HCT116 (cell line): ENCODE measurements around the gene SNX2. TPM values are rescaled to one million over a fixed set of nuclear protein-coding genes. Genes with fewer than 3 reads are reported as not detected.

Source experiments
- ATAC-seq: fragments of 200-7000 bp; cut with Tn5 transposase; 2 replicates; pipeline ENCODE4 v1.9.1; 2020; ENCODE audit warnings: mild to moderate bottlenecking, moderate library complexity
- BruUV-seq: library from RNA; stranded (reverse); fragments of 400-500 nt; replicated peaks from 2 replicates; lab custom pipeline; 2021; lab: Mats Ljungman, UMichigan
- CTCF ChIA-PET: fragments of 300-600 bp; sonication (Branson Sonifier 250); formaldehyde crosslinking; loops from one replicate; lab custom pipeline; 2021; ENCODE audit warnings: antibody characterized with exemption; lab: Charles Lee
- POLR2A ChIA-PET: fragments of 300-600, 350-600 bp; sonication (Branson Sonifier 250); formaldehyde crosslinking; loops from one replicate; lab custom pipeline; 2021; ENCODE audit warnings: antibody characterized with exemption; lab: Charles Lee
- RAD21 ChIA-PET, 2 experiments: fragments of 300-600 bp; sonication (Branson Sonifier 250); formaldehyde crosslinking; loops; one replicate each; lab custom pipeline; 2023; ENCODE audit warnings: low total read pairs in 2 of 2; ENCODE audit not compliant: uncharacterized antibody in 2 of 2, unreplicated experiment in 2 of 2, low non-redundant PET in 1 of 2; lab: Charles Lee
- DNase-seq: peaks from one replicate; pipeline ENCODE4 v3.0.0-alpha.2; 2010; ENCODE audit warnings: low read depth, low spot score
- H2AFZ ChIP-seq: fragments of 200-600 bp; shearing (Covaris generic), sonication (generic); 2 replicates; pipeline ENCODE4 v1.6.1; 2017; ENCODE audit warnings: low read depth, mixed run types, mixed read lengths, antibody characterized with exemption, low read length; ENCODE audit not compliant: poor library complexity, severe bottlenecking
- H3K27ac ChIP-seq: 2 replicates; pipeline ENCODE4 v1.5.1; 2012; ENCODE audit warnings: low read depth, low read length
- H3K27me3 ChIP-seq: fragments of 200-600 bp; sonication (generic); 2 replicates; pipeline ENCODE4 v1.6.1; 2016; ENCODE audit warnings: mixed run types, low read length, mixed read lengths; ENCODE audit not compliant: insufficient read depth
- H3K36me3 ChIP-seq, 2 experiments: fragments of 200-500 bp in 1 of 2; fragments of 200-600 bp in 1 of 2; sonication (Bioruptor generic) in 1 of 2; sonication (generic) in 1 of 2; 2 replicates each; pipeline versions ENCODE4 v1.5.1 to v1.6.1; 2014 to 2016; ENCODE audit warnings: low read length in 2 of 2, inconsistent platforms in 1 of 2, mixed read lengths in 1 of 2, mixed run types in 1 of 2; ENCODE audit not compliant: insufficient read depth in 2 of 2, control insufficient read depth in 1 of 2
- H3K4me1 ChIP-seq, 2 experiments: fragments of 200-600 bp in 1 of 2; sonication (generic) in 1 of 2; 2 replicates each; pipeline versions ENCODE4 v1.5.1 to v1.6.1; 2012 to 2017; ENCODE audit warnings: low read length in 2 of 2, inconsistent platforms in 1 of 2, mild to moderate bottlenecking in 1 of 2, mixed read lengths in 1 of 2, mixed run types in 1 of 2, moderate library complexity in 1 of 2; ENCODE audit not compliant: insufficient read depth in 2 of 2, control insufficient read depth in 1 of 2
- H3K4me2 ChIP-seq: fragments of 200-600 bp; sonication (generic); 2 replicates; pipeline ENCODE4 v1.6.1; 2017; ENCODE audit warnings: mixed run types, low read length, mixed read lengths
- H3K4me3 ChIP-seq, 2 experiments: fragments of 200-600 bp in 1 of 2; sonication (generic) in 1 of 2; replicated peaks in 1 of 2; 2 replicates each; pipeline ENCODE4 v1.5.1; 2011 to 2016; ENCODE audit warnings: low read length in 2 of 2, control low read depth in 1 of 2, low read depth in 1 of 2, mild to moderate bottlenecking in 1 of 2, mixed read lengths in 1 of 2, mixed run types in 1 of 2
- H3K79me2 ChIP-seq: fragments of 200-600 bp; sonication (generic); 2 replicates; pipeline ENCODE4 v1.6.1; 2017; ENCODE audit warnings: mild to moderate bottlenecking, mixed run types, low read length, moderate library complexity, mixed read lengths; ENCODE audit not compliant: insufficient read depth
- H3K9ac ChIP-seq: fragments of 200-600 bp; sonication (generic); 2 replicates; pipeline ENCODE4 v1.6.1; 2016; ENCODE audit warnings: low read length, mixed read lengths
- H3K9me2 ChIP-seq: fragments of 200-600 bp; sonication (generic), shearing (Covaris generic); 2 replicates; pipeline ENCODE4 v1.6.1; 2017; ENCODE audit warnings: mixed run types, mild to moderate bottlenecking, moderate library complexity; ENCODE audit not compliant: insufficient read depth
- H3K9me3 ChIP-seq, 2 experiments: fragments of 200-500 bp in 1 of 2; fragments of 200-600 bp in 1 of 2; sonication (Bioruptor generic) in 1 of 2; sonication (generic) in 1 of 2; 2 replicates each; pipeline ENCODE4 v1.6.1; 2014 to 2017; ENCODE audit warnings: low read length in 2 of 2, mixed read lengths in 2 of 2, inconsistent platforms in 1 of 2, low read depth in 1 of 2, mild to moderate bottlenecking in 1 of 2, mixed run types in 1 of 2, moderate library complexity in 1 of 2; ENCODE audit not compliant: control insufficient read depth in 1 of 2, insufficient read depth in 1 of 2
- H4K20me1 ChIP-seq: fragments of 200-600 bp; sonication (generic), shearing (Covaris generic); 2 replicates; pipeline ENCODE4 v1.6.1; 2017; ENCODE audit warnings: mixed run types, mild to moderate bottlenecking, moderate library complexity; ENCODE audit not compliant: insufficient read depth
- CEBPB ChIP-seq: IDR thresholded peaks from 2 replicates; pipeline ENCODE4 v1.6.1; 2012; ENCODE audit warnings: low read depth
- EGR1 ChIP-seq: IDR thresholded peaks from 2 replicates; pipeline ENCODE4 v1.6.1; 2012; ENCODE audit warnings: low read depth
- ELF1 ChIP-seq: IDR thresholded peaks from 2 replicates; pipeline ENCODE4 v1.6.1; 2012; ENCODE audit warnings: low read depth, borderline replicate concordance
- FOSL1 ChIP-seq: IDR thresholded peaks from 2 replicates; pipeline ENCODE4 v1.6.1; 2012; ENCODE audit warnings: low read depth
- JUND ChIP-seq: IDR thresholded peaks from 2 replicates; pipeline ENCODE4 v1.6.1; 2012
- RAD21 ChIP-seq: IDR thresholded peaks from 2 replicates; pipeline ENCODE4 v1.6.1; 2012; ENCODE audit warnings: low read depth, mild to moderate bottlenecking
- SP1 ChIP-seq: IDR thresholded peaks from 2 replicates; pipeline ENCODE4 v1.6.1; 2012; ENCODE audit warnings: low read depth
- YY1 ChIP-seq: IDR thresholded peaks from 2 replicates; pipeline ENCODE4 v1.6.1; 2011; ENCODE audit warnings: low read length, low read depth, moderate library complexity, mild to moderate bottlenecking; ENCODE audit not compliant: insufficient replicate concordance; ENCODE audit errors: extremely low read depth
- ZFX ChIP-seq: fragments of 450-650 bp; IDR thresholded peaks from 2 replicates; pipeline ENCODE4 v1.6.1; 2017
- intact Hi-C: fragments of 100-400 bp; cut with micrococcal nuclease; formaldehyde crosslinking; loops from 2 replicates; pipeline ENCODE4 v1.10.0; 2022
- total RNA-seq: library from RNA; stranded (reverse); gene quantifications from one replicate; pipeline ENCODE4 v1.2.1, GENCODE V29; 2021; ENCODE audit not compliant: unreplicated experiment
- TF ChIP-seq, protein P1 (sequence below): IDR thresholded peaks from 2 replicates; pipeline ENCODE4 v1.6.1; 2012; ENCODE audit warnings: low read depth
- TF ChIP-seq, protein P2 (sequence below): IDR thresholded peaks from 2 replicates; pipeline ENCODE4 v1.6.1; 2012
- TF ChIP-seq, protein P3 (sequence below): IDR thresholded peaks from 2 replicates; pipeline ENCODE4 v1.6.1; 2011; ENCODE audit warnings: mild to moderate bottlenecking, low read length, moderate library complexity; ENCODE audit not compliant: insufficient replicate concordance; ENCODE audit errors: extremely low read depth

SNX2 gene
- total RNA-seq, 1 experiment from 2014 or later: 57.7 TPM

DNA sequence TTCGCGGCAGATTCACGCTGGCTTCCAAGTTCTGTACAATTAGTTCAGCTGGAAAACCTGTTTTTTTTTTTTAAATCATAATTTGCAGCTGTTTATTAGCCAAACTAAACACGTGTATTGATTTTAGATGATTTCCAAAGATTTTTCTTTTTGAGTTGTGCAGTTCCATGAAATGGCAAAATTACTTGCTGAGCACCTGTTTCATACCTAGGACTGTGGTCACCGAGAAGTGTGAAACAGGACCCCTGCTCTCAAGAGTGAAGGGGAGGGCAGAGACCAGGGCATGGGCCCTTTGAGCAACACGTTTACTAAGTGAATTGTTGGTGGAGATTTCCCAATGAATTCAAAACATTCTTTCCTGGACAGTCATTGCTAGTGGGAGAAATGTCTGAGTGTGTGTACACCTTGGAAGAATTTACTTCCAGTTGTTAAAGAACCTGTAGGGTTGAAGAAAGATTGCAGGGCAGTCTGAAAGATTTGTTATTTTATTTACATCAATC is 71.2 kb downstream of the SNX2 start:
- POLR2A ChIA-PET: no interaction called here
- TF ChIP-seq CEBPB: peak; percentile 38; the same call in 1 of the 2 replicates
- TF ChIP-seq, protein P1, sequence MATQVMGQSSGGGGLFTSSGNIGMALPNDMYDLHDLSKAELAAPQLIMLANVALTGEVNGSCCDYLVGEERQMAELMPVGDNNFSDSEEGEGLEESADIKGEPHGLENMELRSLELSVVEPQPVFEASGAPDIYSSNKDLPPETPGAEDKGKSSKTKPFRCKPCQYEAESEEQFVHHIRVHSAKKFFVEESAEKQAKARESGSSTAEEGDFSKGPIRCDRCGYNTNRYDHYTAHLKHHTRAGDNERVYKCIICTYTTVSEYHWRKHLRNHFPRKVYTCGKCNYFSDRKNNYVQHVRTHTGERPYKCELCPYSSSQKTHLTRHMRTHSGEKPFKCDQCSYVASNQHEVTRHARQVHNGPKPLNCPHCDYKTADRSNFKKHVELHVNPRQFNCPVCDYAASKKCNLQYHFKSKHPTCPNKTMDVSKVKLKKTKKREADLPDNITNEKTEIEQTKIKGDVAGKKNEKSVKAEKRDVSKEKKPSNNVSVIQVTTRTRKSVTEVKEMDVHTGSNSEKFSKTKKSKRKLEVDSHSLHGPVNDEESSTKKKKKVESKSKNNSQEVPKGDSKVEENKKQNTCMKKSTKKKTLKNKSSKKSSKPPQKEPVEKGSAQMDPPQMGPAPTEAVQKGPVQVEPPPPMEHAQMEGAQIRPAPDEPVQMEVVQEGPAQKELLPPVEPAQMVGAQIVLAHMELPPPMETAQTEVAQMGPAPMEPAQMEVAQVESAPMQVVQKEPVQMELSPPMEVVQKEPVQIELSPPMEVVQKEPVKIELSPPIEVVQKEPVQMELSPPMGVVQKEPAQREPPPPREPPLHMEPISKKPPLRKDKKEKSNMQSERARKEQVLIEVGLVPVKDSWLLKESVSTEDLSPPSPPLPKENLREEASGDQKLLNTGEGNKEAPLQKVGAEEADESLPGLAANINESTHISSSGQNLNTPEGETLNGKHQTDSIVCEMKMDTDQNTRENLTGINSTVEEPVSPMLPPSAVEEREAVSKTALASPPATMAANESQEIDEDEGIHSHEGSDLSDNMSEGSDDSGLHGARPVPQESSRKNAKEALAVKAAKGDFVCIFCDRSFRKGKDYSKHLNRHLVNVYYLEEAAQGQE: no peak
- TF ChIP-seq, all 23 proteins: peak for 1
- peaks cover 7 to 39% of the 10 kb centered on the region in 2 experiments for H3K4me1 ChIP-seq
- peak overlapping the region; percentile 78 for H3K4me2 ChIP-seq
- no peaks in the 10 kb centered on the region for H3K9me2 ChIP-seq
- H3K9me3 ChIP-seq: no peaks in the 10 kb centered on the region
- TSS peak; percentile 53 for BruUV-seq
- ChIA-PET CTCF (interaction anchor here (0.9 kb wide), 1 partner anchor 23 kb away, joined by 4 read pairs; no protein-coding TSS in a partner anchor), RAD21 (no interaction called here)
- DNase-seq: no peak
- intact Hi-C loops: no loop called here
- H3K79me2 ChIP-seq: peaks cover 5% of the 10 kb centered on the region
- no peaks in the 10 kb centered on the region for H3K36me3 ChIP-seq
- peak overlapping the region; percentile 70 for H3K27ac ChIP-seq
- ATAC-seq: no peak
- no peaks in the 10 kb centered on the region for H4K20me1 ChIP-seq
- H3K4me3 ChIP-seq: peak overlapping the region; percentile 76 to 80
- no peak overlapping the region for H2AFZ ChIP-seq
- H3K9ac ChIP-seq: peak overlapping the region; percentile 72
- no peaks in the 10 kb centered on the region for H3K27me3 ChIP-seq

DNA sequence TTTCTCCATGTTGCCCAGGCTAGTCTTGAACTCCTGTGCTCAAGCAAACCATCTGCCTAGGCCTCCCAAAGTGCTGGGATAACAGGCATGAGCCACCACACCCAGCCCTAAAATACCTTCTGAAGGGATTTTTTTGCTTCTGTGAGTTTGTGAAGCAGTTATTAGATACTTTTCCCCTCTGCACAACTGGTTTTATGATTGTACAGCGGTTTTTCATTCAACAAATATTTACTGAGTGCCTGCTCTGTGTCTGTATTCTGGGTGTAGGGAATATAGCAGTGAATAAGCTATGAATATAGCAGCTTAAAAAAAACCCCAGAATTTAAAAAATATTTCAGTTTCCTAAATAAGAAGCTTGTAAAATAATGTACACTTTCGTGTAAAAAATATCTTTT is 72.8 kb downstream of the SNX2 start:
- Histone ChIP-seq H3K4me2 (no peak overlapping the region; the same call in 1 of the 2 replicates), H4K20me1 (no peaks in the 10 kb centered on the region), H3K9ac (no peak overlapping the region), H3K9me2 (no peaks in the 10 kb centered on the region), H3K27ac (no peak overlapping the region), H3K36me3 (no peaks in the 10 kb centered on the region), H3K4me1 (peaks cover 7 to 39% of the 10 kb centered on the region in 2 experiments), H3K79me2 (peaks cover 5% of the 10 kb centered on the region), H3K4me3 (no peak overlapping the region), H2AFZ (no peak overlapping the region), H3K27me3 (no peaks in the 10 kb centered on the region), H3K9me3 (no peaks in the 10 kb centered on the region)
- RAD21 ChIA-PET: no interaction called here
- no TSS peak for BruUV-seq
- POLR2A ChIA-PET: no interaction called here
- no peak for DNase-seq
- CTCF ChIA-PET: no interaction called here
- no peak for ATAC-seq
- intact Hi-C loops: no loop called here
- no peak for TF ChIP-seq SP1
- no peak for TF ChIP-seq JUND
- no peak for TF ChIP-seq ZFX
- TF ChIP-seq, protein P2, sequence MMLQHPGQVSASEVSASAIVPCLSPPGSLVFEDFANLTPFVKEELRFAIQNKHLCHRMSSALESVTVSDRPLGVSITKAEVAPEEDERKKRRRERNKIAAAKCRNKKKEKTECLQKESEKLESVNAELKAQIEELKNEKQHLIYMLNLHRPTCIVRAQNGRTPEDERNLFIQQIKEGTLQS: no peak
- TF ChIP-seq YY1: no peak
- TF ChIP-seq, protein P3, sequence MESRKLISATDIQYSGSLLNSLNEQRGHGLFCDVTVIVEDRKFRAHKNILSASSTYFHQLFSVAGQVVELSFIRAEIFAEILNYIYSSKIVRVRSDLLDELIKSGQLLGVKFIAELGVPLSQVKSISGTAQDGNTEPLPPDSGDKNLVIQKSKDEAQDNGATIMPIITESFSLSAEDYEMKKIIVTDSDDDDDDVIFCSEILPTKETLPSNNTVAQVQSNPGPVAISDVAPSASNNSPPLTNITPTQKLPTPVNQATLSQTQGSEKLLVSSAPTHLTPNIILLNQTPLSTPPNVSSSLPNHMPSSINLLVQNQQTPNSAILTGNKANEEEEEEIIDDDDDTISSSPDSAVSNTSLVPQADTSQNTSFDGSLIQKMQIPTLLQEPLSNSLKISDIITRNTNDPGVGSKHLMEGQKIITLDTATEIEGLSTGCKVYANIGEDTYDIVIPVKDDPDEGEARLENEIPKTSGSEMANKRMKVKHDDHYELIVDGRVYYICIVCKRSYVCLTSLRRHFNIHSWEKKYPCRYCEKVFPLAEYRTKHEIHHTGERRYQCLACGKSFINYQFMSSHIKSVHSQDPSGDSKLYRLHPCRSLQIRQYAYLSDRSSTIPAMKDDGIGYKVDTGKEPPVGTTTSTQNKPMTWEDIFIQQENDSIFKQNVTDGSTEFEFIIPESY: no peak
- no peak for TF ChIP-seq FOSL1
- no peak for TF ChIP-seq RAD21
- no peak for TF ChIP-seq ELF1
- no peak for TF ChIP-seq EGR1
